HL-60 (cell line): ENCODE data around the gene CENPX.

Source experiments
- DNase-seq, 2 experiments: peaks; one replicate each; pipeline ENCODE4 v3.0.0-alpha.2; 2010 to 2020; ENCODE audit warnings: low read depth in 1 of 2, low spot score in 1 of 2
- H3K27ac ChIP-seq: fragments of 250-450 bp; sonication (Bioruptor Pico); replicated peaks from 2 replicates; pipeline ENCODE4 v1.5.1; 2020; ENCODE audit warnings: mild to moderate bottlenecking, moderate library complexity
- H3K27me3 ChIP-seq: fragments of 250-450 bp; sonication (Bioruptor Pico); 2 replicates; pipeline ENCODE4 v1.5.1; 2021; ENCODE audit warnings: mild to moderate bottlenecking, moderate library complexity; ENCODE audit not compliant: insufficient read depth, poor library complexity, severe bottlenecking
- H3K4me3 ChIP-seq: replicated peaks from 2 replicates; pipeline ENCODE4 v1.5.1; 2011; ENCODE audit warnings: mild to moderate bottlenecking, control low read depth, low read length; ENCODE audit not compliant: insufficient read depth
- GABPA ChIP-seq: IDR thresholded peaks from 2 replicates; pipeline ENCODE4 v1.6.1; 2012; ENCODE audit warnings: low read depth
- POLR2AphosphoS5 ChIP-seq: IDR thresholded peaks from 2 replicates; pipeline ENCODE4 v1.6.1; 2012; ENCODE audit warnings: low read depth
- SPI1 ChIP-seq: IDR thresholded peaks from 2 replicates; pipeline ENCODE4 v1.6.1; 2012; ENCODE audit warnings: low read depth, mild to moderate bottlenecking, borderline replicate concordance
- TF ChIP-seq, protein P1 (sequence below): IDR thresholded peaks from 2 replicates; pipeline ENCODE4 v1.6.1; 2012; ENCODE audit warnings: low read depth; ENCODE audit not compliant: insufficient replicate concordance
- TF ChIP-seq, protein P2 (sequence below): IDR thresholded peaks from one replicate; pipeline ENCODE4 v1.5.1; 2011; ENCODE audit warnings: low read length, control low read depth, inconsistent platforms; ENCODE audit not compliant: insufficient read depth

Gene CENPX

DNA sequence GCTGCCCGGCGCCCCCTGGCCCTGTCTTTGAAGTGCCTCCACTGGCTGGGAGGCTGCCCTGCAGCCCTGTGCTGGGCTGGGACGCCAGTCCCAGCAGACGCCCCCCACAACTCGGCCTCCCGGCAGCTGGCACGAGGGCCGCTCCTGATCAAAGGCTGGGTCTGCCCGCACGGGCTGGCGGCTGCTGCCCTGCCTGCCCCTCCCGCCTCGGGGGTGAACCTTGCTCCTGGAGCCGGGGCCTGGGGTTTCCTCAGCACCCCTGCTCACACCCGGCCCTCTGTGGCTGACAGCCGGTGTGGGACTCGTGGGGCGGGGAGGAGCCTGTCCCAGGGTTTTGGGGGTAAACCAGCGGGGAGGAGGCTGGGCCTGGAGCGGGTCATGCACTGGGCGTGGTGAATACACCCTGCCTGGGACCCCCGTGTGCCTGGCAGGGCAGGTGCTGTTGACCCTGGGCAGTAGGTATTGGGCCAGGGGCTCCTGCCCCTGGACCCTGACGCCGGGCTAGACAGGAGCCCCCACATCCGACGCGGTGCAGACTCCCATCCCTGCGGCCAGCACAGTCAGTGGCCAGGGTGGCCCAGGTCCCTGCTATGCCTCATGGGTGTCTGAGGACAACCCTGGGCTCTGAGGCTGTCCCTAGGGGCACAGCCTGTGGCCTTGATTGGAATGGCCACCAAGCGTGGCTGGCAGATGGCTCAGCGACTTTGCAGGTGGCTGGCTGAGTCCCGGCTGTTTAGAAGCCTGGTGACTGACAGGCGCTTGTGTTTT, 21.7 kb downstream of the CENPX start:
- H3K4me3 ChIP-seq: no peak overlapping the region
- H3K27me3 ChIP-seq: no peaks in the 10 kb centered on the region
- TF ChIP-seq GABPA (no peak), POLR2AphosphoS5 (no peak), SPI1 (no peak)
- TF ChIP-seq, protein P1, sequence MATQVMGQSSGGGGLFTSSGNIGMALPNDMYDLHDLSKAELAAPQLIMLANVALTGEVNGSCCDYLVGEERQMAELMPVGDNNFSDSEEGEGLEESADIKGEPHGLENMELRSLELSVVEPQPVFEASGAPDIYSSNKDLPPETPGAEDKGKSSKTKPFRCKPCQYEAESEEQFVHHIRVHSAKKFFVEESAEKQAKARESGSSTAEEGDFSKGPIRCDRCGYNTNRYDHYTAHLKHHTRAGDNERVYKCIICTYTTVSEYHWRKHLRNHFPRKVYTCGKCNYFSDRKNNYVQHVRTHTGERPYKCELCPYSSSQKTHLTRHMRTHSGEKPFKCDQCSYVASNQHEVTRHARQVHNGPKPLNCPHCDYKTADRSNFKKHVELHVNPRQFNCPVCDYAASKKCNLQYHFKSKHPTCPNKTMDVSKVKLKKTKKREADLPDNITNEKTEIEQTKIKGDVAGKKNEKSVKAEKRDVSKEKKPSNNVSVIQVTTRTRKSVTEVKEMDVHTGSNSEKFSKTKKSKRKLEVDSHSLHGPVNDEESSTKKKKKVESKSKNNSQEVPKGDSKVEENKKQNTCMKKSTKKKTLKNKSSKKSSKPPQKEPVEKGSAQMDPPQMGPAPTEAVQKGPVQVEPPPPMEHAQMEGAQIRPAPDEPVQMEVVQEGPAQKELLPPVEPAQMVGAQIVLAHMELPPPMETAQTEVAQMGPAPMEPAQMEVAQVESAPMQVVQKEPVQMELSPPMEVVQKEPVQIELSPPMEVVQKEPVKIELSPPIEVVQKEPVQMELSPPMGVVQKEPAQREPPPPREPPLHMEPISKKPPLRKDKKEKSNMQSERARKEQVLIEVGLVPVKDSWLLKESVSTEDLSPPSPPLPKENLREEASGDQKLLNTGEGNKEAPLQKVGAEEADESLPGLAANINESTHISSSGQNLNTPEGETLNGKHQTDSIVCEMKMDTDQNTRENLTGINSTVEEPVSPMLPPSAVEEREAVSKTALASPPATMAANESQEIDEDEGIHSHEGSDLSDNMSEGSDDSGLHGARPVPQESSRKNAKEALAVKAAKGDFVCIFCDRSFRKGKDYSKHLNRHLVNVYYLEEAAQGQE: no peak
- H3K27ac ChIP-seq: no peak overlapping the region
- DNase-seq: no peak

DNA sequence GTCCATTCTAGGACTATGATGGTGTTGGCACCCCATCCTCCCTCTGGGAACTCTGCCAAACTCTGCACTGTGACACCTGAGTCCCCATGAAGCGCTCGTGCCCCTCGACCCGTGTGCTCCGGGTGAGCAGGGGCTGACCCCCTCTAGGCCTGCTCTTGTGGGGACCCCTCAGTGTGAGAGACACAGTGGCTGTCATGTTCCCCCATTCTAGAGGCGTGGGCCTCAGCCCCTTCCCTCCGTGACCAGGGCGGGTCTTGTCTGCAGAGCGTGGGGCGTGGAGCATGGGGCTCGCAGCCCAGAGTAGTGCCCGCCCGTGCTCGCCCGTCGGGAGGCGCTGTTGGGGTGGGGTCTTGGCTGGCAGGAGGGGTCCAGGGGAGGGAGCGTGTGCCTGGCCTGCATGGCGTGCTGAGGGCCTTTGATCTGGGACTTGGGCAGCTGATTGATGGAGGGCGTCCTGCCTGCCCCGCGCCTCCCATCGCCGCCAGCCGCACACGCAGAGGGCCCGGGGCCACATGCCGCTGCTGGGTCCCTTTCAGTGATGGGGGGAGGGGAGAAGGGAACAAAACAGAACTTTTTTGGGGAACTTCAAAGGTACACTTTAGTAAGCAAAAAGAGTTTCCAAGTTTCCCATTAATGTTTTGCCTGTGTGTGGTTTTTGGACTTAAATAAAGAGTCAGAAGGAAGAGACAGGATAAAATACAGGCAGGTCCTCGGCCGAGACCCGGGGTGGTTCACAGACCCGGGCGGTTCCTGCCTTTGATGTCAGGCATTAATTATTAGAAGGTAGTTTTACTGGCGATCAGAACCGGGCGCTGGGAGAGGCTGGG, 22.5 kb downstream of the CENPX start:
- H3K27ac ChIP-seq: no peak overlapping the region
- no peak overlapping the region for H3K4me3 ChIP-seq
- DNase-seq: no peak
- TF ChIP-seq SPI1 (no peak), POLR2AphosphoS5 (no peak), GABPA (no peak)
- TF ChIP-seq, protein P1: no peak
- TF ChIP-seq, protein P2, sequence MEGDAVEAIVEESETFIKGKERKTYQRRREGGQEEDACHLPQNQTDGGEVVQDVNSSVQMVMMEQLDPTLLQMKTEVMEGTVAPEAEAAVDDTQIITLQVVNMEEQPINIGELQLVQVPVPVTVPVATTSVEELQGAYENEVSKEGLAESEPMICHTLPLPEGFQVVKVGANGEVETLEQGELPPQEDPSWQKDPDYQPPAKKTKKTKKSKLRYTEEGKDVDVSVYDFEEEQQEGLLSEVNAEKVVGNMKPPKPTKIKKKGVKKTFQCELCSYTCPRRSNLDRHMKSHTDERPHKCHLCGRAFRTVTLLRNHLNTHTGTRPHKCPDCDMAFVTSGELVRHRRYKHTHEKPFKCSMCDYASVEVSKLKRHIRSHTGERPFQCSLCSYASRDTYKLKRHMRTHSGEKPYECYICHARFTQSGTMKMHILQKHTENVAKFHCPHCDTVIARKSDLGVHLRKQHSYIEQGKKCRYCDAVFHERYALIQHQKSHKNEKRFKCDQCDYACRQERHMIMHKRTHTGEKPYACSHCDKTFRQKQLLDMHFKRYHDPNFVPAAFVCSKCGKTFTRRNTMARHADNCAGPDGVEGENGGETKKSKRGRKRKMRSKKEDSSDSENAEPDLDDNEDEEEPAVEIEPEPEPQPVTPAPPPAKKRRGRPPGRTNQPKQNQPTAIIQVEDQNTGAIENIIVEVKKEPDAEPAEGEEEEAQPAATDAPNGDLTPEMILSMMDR: no peak
- no peaks in the 10 kb centered on the region for H3K27me3 ChIP-seq

DNA sequence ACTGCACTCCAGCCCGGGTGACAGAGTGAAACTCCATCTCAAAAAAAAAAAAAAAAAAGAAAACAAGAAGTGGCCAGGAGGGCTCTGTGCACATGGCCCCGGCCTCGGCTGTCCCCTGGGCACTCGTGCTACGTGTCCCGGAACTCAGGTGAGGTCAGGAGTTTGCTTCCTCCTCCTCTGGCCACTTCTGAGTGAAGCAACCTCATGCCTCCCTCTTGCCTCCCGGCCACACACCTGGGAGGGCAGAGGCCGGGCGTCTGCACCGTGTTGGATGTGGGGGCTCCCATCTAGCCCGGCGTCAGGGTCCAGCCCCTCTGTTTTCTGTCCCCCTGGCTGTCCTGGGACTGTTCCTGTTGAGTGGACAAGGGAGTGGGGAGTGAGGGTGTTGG, 23.1 kb downstream of the CENPX start:
- Histone ChIP-seq H3K27me3 (no peaks in the 10 kb centered on the region), H3K27ac (no peak overlapping the region), H3K4me3 (no peak overlapping the region)
- DNase-seq: no peak
- TF ChIP-seq POLR2AphosphoS5: no peak
- TF ChIP-seq, protein P2: no peak
- no peak for TF ChIP-seq SPI1
- TF ChIP-seq, protein P1: no peak
- no peak for TF ChIP-seq GABPA
